Colonic mucosa (tissue), 4 donors: Measurements from ENCODE around the gene SPATA33. TPM values are rescaled to one million over a fixed set of nuclear protein-coding genes. Genes with fewer than 3 reads are reported as not detected.

ENCODE experiments used
- DNase-seq: peaks from one replicate; pipeline ENCODE4 v3.0.0-alpha.2; 2020
- H3K27ac ChIP-seq: fragments of 200-600 bp; one replicate; pipeline ENCODE4 v1.8.0; 2021
- H3K27me3 ChIP-seq: fragments of 200-600 bp; one replicate; pipeline ENCODE4 v1.8.0; 2021
- H3K36me3 ChIP-seq: fragments of 200-600 bp; one replicate; pipeline ENCODE4 v1.8.0; 2021
- H3K4me1 ChIP-seq: fragments of 200-600 bp; one replicate; pipeline ENCODE4 v1.8.0; 2021; ENCODE audit warnings: mild to moderate bottlenecking
- H3K4me3 ChIP-seq: fragments of 200-600 bp; one replicate; pipeline ENCODE4 v1.8.0; 2021
- H3K9ac ChIP-seq, 2 donors: one replicate each; pipeline ENCODE4 v1.7.0; 2013; ENCODE audit warnings: control low read depth in 2 of 2, low read depth in 2 of 2, low read length in 2 of 2
- H3K9me3 ChIP-seq: fragments of 200-600 bp; one replicate; pipeline ENCODE4 v1.8.0; 2021
- intact Hi-C: fragments of 100-400 bp; cut with DNase I; formaldehyde crosslinking; loops from one replicate; pipeline ENCODE4 v1.14.1; 2022
- total RNA-seq, 2 donors: library from RNA; stranded (reverse); fragmentation: NEBNext Ultra II Directional in 1 of 2; extraction: Animal tissue kit (Norgen Biotek cat#: 25700) in 1 of 2; gene quantifications; one replicate each; pipeline ENCODE4 v1.2.1, GENCODE V29; 2021
- TF ChIP-seq, protein P1 (sequence below): fragments of 200-600 bp; IDR thresholded peaks from one replicate; pipeline ENCODE4 v1.8.0; 2022; ENCODE audit warnings: antibody characterized with exemption, mild to moderate bottlenecking
- donor health status: healthy.
- donor health status: DM: no; HTN: no; CAD: no.
- donor health status: DM: no; HTN: no; CAD: no.

Gene SPATA33
- total RNA-seq, 2 donors from 2014 or later, result 4.7 to 10.0 TPM

DNA sequence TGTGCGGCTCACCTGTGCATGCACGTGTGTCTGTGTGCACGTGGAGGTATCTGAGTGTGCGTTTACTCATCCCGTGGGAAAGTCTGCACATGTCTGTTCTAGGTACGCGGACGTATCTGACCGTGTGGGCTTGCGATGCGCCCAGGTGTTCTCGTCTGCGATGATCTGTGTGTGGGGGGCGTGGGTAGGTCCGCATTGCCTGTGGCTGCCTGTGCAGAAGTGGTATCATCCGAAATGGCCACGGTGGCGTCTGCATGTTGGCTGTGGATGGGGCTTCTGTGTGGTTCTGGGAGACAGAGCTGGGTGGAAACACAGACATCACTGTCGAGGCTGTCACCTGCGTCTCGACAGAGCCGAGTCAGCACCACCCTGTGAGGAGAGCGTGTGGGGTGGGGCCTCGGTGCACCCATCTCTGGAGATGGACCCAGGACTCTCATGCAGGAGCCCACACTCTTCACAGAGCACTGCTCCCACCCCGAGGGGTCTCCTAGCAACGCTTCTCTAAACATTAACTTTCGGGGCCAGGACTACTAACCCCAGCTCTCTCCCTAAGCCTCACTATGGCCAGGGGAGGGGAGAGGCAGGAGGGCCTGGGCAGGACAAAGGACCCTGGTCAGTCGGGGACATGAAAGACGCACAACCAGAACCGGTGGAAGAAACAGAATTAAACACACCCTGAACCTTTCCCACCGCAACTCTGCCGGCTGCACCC lies 35.8 kb upstream of the SPATA33 start:
- Histone ChIP-seq H3K36me3 (no peaks in the 10 kb centered on the region), H3K4me1 (no peaks in the 10 kb centered on the region), H3K9me3 (no peaks in the 10 kb centered on the region), H3K27ac (no peak overlapping the region), H3K27me3 (peaks cover 18% of the 10 kb centered on the region), H3K9ac (no peak overlapping the region), H3K4me3 (no peak overlapping the region)
- TF ChIP-seq, protein P1, sequence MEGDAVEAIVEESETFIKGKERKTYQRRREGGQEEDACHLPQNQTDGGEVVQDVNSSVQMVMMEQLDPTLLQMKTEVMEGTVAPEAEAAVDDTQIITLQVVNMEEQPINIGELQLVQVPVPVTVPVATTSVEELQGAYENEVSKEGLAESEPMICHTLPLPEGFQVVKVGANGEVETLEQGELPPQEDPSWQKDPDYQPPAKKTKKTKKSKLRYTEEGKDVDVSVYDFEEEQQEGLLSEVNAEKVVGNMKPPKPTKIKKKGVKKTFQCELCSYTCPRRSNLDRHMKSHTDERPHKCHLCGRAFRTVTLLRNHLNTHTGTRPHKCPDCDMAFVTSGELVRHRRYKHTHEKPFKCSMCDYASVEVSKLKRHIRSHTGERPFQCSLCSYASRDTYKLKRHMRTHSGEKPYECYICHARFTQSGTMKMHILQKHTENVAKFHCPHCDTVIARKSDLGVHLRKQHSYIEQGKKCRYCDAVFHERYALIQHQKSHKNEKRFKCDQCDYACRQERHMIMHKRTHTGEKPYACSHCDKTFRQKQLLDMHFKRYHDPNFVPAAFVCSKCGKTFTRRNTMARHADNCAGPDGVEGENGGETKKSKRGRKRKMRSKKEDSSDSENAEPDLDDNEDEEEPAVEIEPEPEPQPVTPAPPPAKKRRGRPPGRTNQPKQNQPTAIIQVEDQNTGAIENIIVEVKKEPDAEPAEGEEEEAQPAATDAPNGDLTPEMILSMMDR, result no peak
- DNase-seq, result no peak
- intact Hi-C loops, result no loop called here

DNA sequence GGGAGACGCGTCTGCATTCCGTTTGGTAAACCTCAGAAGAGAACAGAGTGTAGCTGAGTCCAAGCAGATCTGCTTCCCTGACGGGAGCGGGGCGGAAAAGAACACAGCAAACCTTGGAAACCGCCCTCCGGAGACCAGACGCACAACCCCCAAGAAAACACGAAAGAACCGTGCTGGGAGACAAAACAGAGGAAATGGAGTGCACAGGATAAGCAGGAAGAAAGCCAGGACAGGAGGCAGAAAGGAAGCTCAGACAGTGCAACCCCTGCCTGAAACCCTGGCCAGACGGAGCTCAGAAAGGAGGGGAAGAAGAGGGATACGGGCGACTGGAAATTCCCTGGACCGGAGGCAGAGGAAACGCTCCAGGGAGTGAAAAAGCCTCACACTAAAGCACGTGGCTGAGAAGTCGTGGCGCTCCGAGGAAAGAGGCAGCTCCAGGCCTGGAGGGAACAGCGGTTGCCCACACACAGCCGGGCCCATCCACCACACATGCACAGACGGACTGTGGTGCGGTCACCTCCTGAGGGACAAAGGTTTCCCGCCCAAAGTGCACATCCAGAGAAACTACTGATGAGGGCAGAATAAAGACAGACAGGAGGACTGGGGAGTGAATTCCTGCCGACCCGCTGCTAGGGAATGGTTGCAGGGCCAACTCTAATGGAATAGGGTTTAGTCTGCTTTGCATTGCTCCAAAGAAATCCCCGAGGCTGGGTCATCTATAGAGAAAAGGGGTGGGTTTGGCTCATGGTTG lies 34.0 kb upstream of the SPATA33 start:
- H3K4me1 ChIP-seq, result no peaks in the 10 kb centered on the region
- intact Hi-C loops, result no loop called here
- no peak overlapping the region for H3K9ac ChIP-seq

GRCh38 chr16:89624777-89625761 lies 32.6 kb upstream of the SPATA33 start:
- no peaks in the 10 kb centered on the region for H3K36me3 ChIP-seq
- H3K9me3 ChIP-seq, result no peaks in the 10 kb centered on the region
- no peak overlapping the region for H3K27ac ChIP-seq
- no peak for DNase-seq
- no peak overlapping the region for H3K4me3 ChIP-seq
- intact Hi-C loops, result no loop called here
- H3K4me1 ChIP-seq, result no peaks in the 10 kb centered on the region
- no peak overlapping the region for H3K9ac ChIP-seq
- peaks cover 17% of the 10 kb centered on the region for H3K27me3 ChIP-seq
- TF ChIP-seq, protein P1, result no peak

More for the DNA sequence above, 34.0 kb upstream of the SPATA33 start:
- no peak overlapping the region for H3K27ac ChIP-seq
- H3K9me3 ChIP-seq, result no peaks in the 10 kb centered on the region
- peaks cover 18% of the 10 kb centered on the region for H3K27me3 ChIP-seq
- no peaks in the 10 kb centered on the region for H3K36me3 ChIP-seq
- DNase-seq, result no peak
- H3K4me3 ChIP-seq, result no peak overlapping the region
- TF ChIP-seq, protein P1, result no peak

DNA sequence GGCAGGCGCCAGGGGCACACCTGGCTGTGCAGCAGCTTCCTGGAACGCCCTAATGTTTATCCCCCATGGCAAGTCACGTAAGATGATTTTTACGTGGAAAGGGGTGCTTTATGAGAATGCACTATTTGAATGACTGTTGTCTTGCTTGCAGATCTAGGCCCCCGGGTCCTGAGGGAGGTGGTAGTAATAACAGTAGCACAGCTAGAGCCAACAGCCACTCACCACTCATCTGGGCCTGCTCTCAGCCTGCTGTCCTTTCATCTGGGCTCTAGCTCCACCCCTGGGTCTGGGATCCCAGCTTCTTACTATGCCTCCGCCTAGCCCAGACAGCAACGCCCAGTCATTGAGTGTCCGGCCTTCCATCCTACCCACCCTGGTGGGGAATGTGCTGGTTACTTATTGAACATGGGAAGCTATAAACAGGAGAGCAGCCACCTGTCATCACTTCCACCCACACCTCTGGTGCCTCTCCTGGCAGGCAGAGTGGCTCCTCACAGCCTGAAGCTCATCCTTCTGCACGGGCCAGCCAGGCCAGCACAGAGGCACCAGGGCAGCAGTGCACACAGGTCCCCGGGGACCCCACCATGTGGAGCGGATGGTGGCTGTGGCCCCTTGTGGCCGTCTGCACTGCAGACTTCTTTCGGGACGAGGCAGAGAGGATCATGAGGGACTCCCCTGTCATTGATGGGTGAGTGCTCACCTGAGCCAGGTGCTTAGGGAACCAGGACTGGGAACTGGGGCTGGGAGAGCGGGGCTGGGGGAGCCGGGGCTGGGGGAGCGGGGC lies 27.6 kb upstream of the SPATA33 start:
- TF ChIP-seq, protein P1, result no peak
- Histone ChIP-seq H3K27me3 (peaks cover 18% of the 10 kb centered on the region), H3K36me3 (no peaks in the 10 kb centered on the region), H3K4me3 (no peak overlapping the region), H3K9me3 (no peaks in the 10 kb centered on the region), H3K27ac (no peak overlapping the region), H3K9ac (no peak overlapping the region), H3K4me1 (peaks cover 5% of the 10 kb centered on the region)
- intact Hi-C loops, result no loop called here
- peak; percentile 65 for DNase-seq
